Activated naive CD4-positive, alpha-beta T cell treated with Interleukin-2 at 50 U/mL for 16 hours (primary cell): ENCODE data around the gene PLIN5.

Source experiments
- DNase-seq: peaks from one replicate; pipeline ENCODE4 v3.0.0-alpha.2; 2020

Gene PLIN5

GRCh38 chr19:4503825-4504170 is 31.2 kb downstream of the PLIN5 start:
- no peak for DNase-seq

GRCh38 chr19:4503132-4503824 is 31.7 kb downstream of the PLIN5 start:
- no peak for DNase-seq

- DNase-seq = no peak
Observed at GRCh38 chr19:4502282-4503131, 32.5 kb downstream of the PLIN5 start.

GRCh38 chr19:4501691-4502090 is 33.3 kb downstream of the PLIN5 start:
- DNase-seq = no peak

- no peak for DNase-seq
Observed at GRCh38 chr19:4500841-4501591, 34.0 kb downstream of the PLIN5 start.

- DNase-seq = no peak
Observed at GRCh38 chr19:4499855-4500254, 35.2 kb downstream of the PLIN5 start.

- DNase-seq = no peak
Observed at GRCh38 chr19:4499318-4499717, 35.7 kb downstream of the PLIN5 start.

- DNase-seq = no peak
Observed at GRCh38 chr19:4498694-4499093, 36.3 kb downstream of the PLIN5 start.

GRCh38 chr19:4497770-4498389 is 37.1 kb downstream of the PLIN5 start:
- DNase-seq = no peak

- no peak for DNase-seq
Observed at GRCh38 chr19:4496304-4496703, 38.7 kb downstream of the PLIN5 start.

- DNase-seq = no peak
Observed at GRCh38 chr19:4495471-4495870, 39.6 kb downstream of the PLIN5 start.

- DNase-seq = no peak
Observed at GRCh38 chr19:4494691-4495064, 40.3 kb downstream of the PLIN5 start.

GRCh38 chr19:4493929-4494690 is 40.9 kb downstream of the PLIN5 start:
- no peak for DNase-seq

- DNase-seq = no peak
Observed at GRCh38 chr19:4493104-4493928, 41.7 kb downstream of the PLIN5 start.

- DNase-seq = no peak
Observed at GRCh38 chr19:4492337-4493103, 42.5 kb downstream of the PLIN5 start.

GRCh38 chr19:4491446-4491845 is 43.6 kb downstream of the PLIN5 start:
- DNase-seq = no peak

- DNase-seq = no peak
Observed at GRCh38 chr19:4488496-4488895, 46.5 kb downstream of the PLIN5 start.

- DNase-seq = no peak
Observed at GRCh38 chr19:4487572-4487971, 47.5 kb downstream of the PLIN5 start.

GRCh38 chr19:4483385-4483784 is 51.6 kb downstream of the PLIN5 start:
- DNase-seq = no peak

- DNase-seq = no peak
Observed at GRCh38 chr19:4482721-4483364, 52.2 kb downstream of the PLIN5 start.
